GM18511 (cell line): ENCODE data around the gene PARP15.
"Not testable (repeated sequence)": the region's sequence is repeated elsewhere in the genome, so short reads cannot be mapped to it uniquely, and the experiment has no call there.

ENCODE experiments used
- ATAC-seq: cut with Tn5 transposase; IDR thresholded peaks from one replicate; pipeline ENCODE4 v1.9.1; 2021; ENCODE audit warnings: mild to moderate bottlenecking, moderate library complexity; ENCODE audit not compliant: unreplicated experiment

The PARP15 gene

GRCh38 chr3:122577409-122578031, at the start of gene PARP15:
TSS of gene PARP15 (plus strand) at chr3:122577650. CDS start at chr3:122577668, 18 bp downstream.
- no peak for ATAC-seq

DNA sequence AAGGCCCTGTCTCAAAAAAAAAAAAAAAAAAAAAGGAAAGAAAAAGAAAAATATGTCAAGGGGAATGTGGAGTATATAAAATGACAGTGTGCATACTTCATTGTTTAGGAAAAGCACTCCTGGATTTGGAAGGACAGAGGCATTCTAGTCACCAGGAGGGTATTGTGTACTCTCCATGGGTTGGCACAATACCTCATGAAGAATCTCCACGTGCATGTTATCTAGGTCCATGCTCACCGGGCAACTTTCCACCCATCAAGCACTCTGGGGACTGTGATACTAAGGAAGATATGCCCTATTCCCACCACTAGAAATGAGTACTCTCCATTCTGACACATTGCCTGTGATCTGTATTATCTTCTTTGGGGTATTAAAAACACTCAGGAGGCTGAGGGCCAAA, 47.3 kb upstream of the PARP15 start:
- no peak for ATAC-seq

DNA sequence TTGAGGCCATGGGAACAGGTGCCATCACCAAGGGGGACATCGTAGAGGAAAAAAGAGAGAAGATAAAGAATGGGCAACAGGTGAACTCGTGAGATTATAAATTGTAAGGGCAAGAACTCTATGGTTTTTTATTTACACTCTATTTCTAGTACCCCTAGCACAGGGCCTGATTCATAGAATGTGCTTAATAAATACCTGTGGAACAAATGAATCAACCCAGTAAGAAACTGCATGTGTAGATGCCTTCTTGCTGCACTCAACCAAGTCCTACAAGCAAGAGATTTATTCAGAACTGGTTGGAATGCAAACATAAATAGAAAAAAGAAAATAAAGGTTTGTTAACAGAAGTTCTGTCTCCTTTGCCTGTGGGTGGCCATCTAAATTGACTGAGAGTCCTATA, 44.0 kb upstream of the PARP15 start:
- peak; percentile 18 for ATAC-seq

DNA sequence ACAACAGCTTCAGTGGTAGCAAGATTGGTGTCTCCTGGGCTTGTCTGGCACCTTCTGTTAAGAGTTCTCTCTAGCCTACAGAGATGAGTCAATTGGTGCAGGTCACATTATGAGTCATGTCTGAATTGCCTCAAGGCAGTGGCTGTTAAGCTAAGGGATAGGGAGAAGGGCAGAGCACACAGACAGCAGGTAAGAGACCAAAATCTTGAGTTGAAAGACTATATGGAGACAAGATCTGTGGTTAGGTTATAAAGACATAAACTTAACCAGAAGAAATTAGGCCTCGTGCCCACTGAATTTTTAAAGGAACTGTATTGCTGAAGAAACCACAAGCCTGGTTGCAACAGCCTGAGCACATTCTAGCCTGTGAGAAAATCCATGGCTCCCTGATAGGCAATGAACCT, 43.5 kb upstream of the PARP15 start:
- ATAC-seq, result peak; percentile 100

- ATAC-seq, result no peak
Observed at GRCh38 chr3:122535964-122536631, 41.4 kb upstream of the PARP15 start.

DNA sequence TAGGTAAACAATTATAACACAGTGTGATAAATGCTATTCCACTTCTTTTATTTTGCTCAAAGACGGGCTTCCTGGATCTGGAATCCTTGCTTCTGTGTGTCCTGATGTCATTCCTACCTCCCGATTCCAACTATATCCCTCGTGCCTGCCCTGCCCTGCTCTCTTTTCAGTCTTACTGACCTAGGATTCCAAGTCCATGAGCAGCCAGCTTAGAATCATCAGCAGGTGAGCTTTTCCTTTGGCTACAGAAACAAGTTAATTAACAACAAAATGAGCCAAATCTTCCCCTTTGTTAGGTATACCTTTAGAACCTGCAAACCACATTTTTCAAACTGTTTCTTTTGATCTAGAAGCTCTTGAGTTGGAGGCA, 40.8 kb upstream of the PARP15 start:
- ATAC-seq, result no peak

DNA sequence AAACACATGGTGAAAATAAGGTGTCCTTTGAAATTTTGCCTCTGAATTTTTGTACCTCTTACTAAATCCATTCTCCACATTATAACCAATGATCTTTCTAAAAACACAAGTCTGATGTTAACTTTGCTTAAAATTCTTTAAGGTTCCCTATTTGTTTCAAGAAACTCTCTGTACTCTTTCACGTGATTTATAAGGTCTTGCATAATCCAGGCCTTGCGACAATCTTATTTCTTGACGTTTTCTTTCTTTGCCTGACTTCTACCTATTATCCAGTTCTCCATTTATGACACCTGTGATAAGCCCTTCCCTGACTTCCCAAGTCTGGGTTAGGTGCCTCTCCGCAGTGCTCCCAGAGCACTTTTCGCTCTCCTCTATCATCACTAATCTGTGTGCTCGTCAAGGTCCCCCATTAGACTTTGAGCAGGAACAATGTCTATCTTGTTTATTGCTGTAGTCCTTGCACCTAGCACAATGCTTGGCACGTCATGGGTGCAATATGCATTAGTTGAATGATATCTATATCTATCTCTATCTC, 38.4 kb upstream of the PARP15 start:
- ATAC-seq, result no peak

DNA sequence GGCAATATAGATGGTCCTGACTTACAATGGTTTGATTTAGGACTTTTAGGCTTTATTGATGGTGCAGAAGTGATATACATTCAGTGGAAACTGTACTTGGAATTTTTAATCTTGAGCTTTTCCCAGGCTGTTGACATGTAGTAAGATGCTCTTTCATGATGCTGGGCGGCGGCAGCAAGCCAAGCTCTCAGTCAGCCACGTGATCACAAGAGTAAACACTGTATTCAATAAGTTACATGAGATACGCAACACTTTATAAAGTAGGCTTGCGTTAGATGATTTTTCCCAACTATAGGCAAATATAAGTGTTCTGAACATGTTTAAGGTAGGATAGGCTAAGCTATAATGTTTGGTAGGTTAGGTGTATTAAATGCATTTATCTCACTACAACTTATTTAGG, 31.3 kb upstream of the PARP15 start:
- ATAC-seq, result no peak

DNA sequence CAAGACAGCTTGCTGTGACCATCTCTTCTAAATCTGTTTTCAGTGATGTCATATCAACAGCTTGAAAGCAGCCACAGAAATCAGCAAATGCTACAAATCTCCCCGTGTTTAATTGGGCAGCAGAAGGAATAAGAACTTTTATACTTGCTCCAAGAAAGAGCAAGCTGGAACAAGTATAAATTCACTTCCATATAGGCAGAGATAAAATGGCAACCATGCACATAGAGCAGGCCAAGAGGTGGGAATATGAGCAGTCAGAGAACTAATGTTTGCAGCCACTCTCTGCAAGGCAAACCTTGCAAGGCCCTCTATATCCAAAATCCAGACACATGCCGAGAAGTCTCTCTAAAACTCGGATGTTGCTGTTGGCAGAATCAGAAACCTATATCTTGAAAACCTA, 29.4 kb upstream of the PARP15 start:
- ATAC-seq, result no peak

GRCh38 chr3:122548619-122549018, 28.8 kb upstream of the PARP15 start:
- ATAC-seq, result no peak

GRCh38 chr3:122553171-122553570, 24.3 kb upstream of the PARP15 start:
- ATAC-seq, result no peak

- no peak for ATAC-seq
Observed at GRCh38 chr3:122555275-122556071, 22.0 kb upstream of the PARP15 start.

- ATAC-seq, result no peak
Observed at GRCh38 chr3:122557356-122557755, 20.1 kb upstream of the PARP15 start.

DNA sequence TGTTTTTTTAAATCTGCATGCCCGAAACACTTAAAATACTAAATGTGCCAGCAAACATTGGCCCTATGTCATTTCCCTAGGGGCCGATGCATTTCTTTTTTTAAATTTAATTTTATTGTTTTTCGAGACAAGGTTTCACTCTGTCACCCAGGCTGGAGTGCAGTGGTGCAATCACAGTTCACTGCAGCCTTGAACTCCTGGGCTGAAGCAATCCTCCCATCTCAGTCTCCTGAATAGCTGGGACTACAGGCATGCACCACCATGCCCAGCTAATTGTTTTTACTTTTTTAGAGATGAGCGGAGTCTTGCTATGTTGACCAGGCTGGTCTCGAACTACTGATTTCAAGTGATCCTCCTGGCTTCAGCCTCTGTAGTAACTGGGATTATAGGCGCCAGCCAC, 18.8 kb upstream of the PARP15 start:
- no peak for ATAC-seq

- ATAC-seq, result no peak
Observed at GRCh38 chr3:122559906-122560305, 17.5 kb upstream of the PARP15 start.

DNA sequence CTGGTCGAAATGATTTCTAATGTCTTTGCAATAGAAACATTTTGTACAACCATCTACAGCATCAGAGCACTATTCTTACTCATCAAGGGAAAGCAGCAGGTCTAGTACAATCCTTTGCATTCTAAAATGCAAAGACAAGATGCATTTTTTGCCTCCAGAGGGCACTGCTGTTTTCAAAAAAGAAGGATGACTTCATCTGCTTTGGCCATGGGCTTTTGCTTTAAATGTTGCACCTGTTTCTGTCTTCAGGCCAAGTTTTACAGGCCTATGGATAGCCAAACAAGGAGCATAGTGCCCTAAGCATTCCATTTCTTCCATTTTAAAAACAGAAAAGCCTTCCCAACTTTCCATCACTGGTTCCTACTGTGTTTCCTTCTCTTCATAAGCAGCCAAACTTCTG, 16.8 kb upstream of the PARP15 start:
- ATAC-seq, result no peak

- ATAC-seq, result no peak
Observed at GRCh38 chr3:122562923-122563716, 14.3 kb upstream of the PARP15 start.

DNA sequence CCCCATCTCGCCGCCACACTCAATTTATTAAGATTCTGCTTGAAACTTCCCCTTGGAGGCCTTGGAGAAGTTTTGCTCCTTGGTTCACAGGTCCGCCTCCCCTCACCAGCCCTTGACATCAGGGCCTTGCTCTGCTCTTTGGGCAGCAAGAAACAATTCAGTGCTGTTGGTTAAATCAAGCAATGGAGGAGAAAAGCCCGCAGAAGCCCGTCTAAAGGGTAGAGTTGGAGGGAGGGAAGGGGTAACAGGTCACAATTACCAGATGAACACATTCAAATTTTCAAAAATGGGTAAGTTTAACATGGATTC, 13.8 kb upstream of the PARP15 start:
- peak; percentile 18 for ATAC-seq

DNA sequence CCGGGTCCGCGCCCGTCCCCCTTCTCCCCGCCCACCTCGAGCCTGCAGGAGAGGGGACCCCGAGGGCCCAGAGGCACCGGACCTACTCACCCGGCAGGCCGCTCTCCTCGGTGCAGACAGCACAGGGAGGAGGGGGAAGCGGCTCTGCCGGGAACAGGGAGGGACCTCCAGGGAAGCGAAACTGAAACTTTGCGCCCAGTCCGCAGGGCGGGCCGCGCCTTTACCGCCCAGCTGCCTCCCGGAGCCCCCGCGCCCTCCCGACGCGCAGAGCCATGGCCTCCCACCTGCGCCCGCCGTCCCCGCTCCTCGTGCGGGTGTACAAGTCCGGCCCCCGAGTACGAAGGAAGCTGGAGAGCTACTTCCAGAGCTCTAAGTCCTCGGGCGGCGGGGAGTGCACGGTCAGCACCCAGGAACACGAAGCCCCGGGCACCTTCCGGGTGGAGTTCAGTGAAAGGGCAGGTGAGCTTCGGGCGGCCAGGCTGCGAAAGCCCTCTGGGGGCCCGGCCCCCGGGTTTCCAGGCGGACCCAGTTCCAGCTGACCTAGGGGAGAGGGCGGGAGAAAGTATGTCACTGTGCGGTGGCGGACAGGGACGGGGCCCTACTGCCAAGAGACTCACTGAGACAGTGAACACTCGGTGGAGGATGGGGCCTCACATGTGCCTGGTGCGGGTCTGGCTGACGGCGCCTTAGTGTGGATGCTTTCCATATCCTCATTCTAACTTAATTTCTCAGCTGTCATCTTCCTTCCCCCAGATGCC, 13.1 kb upstream of the PARP15 start, which contains the start of the genes DTX3L and PARP9:
Gene DTX3L (plus strand): TSS at position 184 of the 758 bp plus-strand sequence. CDS start 89 bp downstream, at position 273.
Gene PARP9 (minus strand): TSS at position 146 of the 758 bp plus-strand sequence. CDS start 4,680 bp downstream, outside the sequence.
- peak; percentile 79 for ATAC-seq

- not testable (repeated sequence) for ATAC-seq
Observed at GRCh38 chr3:122568131-122568530, 9.3 kb upstream of the PARP15 start.
